ENCODE measurements around the gene STAG2.
"Not testable (repeated sequence)": the region's sequence is repeated elsewhere in the genome, so short reads cannot be mapped to it uniquely, and the experiment has no call there.

Gene STAG2

GRCh38 chrX:124033821-124034220, 72.3 kb downstream of the STAG2 start:
- DNase-seq: no peak

GRCh38 chrX:124035657-124036056, 74.2 kb downstream of the STAG2 start:
- DNase-seq: no peak

- no peak for DNase-seq
Observed at GRCh38 chrX:124042042-124042441, 80.5 kb downstream of the STAG2 start.

- DNase-seq: no peak
Observed at GRCh38 chrX:124045109-124045508, 83.6 kb downstream of the STAG2 start.

GRCh38 chrX:124084417-124084816, 122.9 kb downstream of the STAG2 start:
- not testable (repeated sequence) for DNase-seq

- DNase-seq: no peak
Observed at GRCh38 chrX:124085063-124085462, 123.6 kb downstream of the STAG2 start.

GRCh38 chrX:124086411-124086810, 124.9 kb downstream of the STAG2 start:
- no peak for DNase-seq

GRCh38 chrX:124087000-124087746, 125.7 kb downstream of the STAG2 start:
- no peak for DNase-seq

- DNase-seq: no peak
Observed at GRCh38 chrX:124093222-124093621, 131.7 kb downstream of the STAG2 start.

GRCh38 chrX:124097116-124097515, 135.6 kb downstream of the STAG2 start:
- DNase-seq: no peak

GRCh38 chrX:124098089-124098488, 136.6 kb downstream of the STAG2 start:
- no peak for DNase-seq

- DNase-seq: no peak
Observed at GRCh38 chrX:124103966-124104365, 142.5 kb downstream of the STAG2 start.

GRCh38 chrX:124104512-124104911, 143.0 kb downstream of the STAG2 start:
- DNase-seq: not testable (repeated sequence)

GRCh38 chrX:124113621-124114600, 152.4 kb downstream of the STAG2 start:
- no peak for DNase-seq

- DNase-seq: no peak
Observed at GRCh38 chrX:124117325-124117724, 155.8 kb downstream of the STAG2 start.

- no peak for DNase-seq
Observed at GRCh38 chrX:124125471-124125870, 164.0 kb downstream of the STAG2 start.

GRCh38 chrX:124127496-124127895, 166.0 kb downstream of the STAG2 start:
- no peak for DNase-seq

- not testable (repeated sequence) for DNase-seq
Observed at GRCh38 chrX:124132437-124132836, 170.9 kb downstream of the STAG2 start.

GRCh38 chrX:124145749-124146148, 184.2 kb downstream of the STAG2 start:
- DNase-seq: no peak

- DNase-seq: no peak
Observed at GRCh38 chrX:124151195-124151594, 189.7 kb downstream of the STAG2 start.

Data from nucleus accumbens (tissue), 56 donors.